HCT116 (cell line): ENCODE measurements around the gene GRIP1.

Experiments
- EZH2 ChIP-seq: fragments of 200-600 bp; sonication (generic); IDR thresholded peaks from 2 replicates; pipeline ENCODE4 v1.6.1; 2017; ENCODE audit warnings: antibody characterized with exemption, mixed run types
- POLR2A ChIP-seq: IDR thresholded peaks from 2 replicates; pipeline ENCODE4 v1.7.0; 2011; ENCODE audit warnings: borderline replicate concordance; ENCODE audit not compliant: insufficient read depth, insufficient read length; ENCODE audit errors: extremely low read depth

DNA sequence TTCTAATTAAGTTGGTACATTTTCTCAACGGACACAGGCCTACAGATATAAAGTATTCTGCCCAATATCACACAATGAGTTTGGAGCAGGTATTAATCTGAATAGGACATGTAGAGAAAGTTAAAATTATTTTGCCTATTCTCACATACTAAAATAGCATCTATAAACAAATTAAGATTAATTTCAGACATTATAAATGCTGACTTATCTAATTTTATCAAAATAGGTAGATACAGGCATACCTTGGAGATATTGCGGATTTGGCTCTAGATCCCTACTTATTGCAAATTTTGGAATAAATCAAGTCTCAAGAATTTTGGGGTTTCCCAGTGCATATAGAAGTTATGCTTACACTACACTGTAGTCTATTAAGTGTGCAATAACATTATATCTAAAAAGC lies 41.0 kb upstream of the GRIP1 start:
- TF ChIP-seq POLR2A (no peak), EZH2 (no peak)
